Measurements from ENCODE around the gene FKBP7.
A peak's percentile ranks its signal among the peaks of the same experiment; 100 is the strongest.
"Not testable (repeated sequence)": the region's sequence is repeated elsewhere in the genome, so short reads cannot be mapped to it uniquely, and the experiment has no call there.

The FKBP7 gene

DNA sequence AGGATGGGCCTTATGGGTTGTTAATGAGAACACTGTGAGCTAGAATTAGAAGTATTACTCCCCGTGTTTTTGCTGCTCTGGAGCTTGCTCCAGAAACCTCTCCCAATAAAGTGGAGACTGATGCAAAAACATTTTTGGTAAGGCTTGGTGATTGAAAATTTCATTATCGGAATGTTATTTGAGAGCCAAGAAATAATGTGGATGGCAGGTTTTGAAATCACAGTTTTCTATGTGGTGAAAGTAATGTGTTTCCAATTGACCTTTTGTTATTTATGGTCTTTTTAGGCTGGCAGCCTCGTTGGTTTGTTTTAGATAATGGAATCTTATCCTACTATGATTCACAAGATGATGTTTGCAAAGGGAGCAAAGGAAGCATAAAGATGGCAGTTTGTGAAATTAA is 7.0 kb upstream of the FKBP7 start:
- no peak for DNase-seq (ENCODE audit: low read depth in 2 of 2)

DNA sequence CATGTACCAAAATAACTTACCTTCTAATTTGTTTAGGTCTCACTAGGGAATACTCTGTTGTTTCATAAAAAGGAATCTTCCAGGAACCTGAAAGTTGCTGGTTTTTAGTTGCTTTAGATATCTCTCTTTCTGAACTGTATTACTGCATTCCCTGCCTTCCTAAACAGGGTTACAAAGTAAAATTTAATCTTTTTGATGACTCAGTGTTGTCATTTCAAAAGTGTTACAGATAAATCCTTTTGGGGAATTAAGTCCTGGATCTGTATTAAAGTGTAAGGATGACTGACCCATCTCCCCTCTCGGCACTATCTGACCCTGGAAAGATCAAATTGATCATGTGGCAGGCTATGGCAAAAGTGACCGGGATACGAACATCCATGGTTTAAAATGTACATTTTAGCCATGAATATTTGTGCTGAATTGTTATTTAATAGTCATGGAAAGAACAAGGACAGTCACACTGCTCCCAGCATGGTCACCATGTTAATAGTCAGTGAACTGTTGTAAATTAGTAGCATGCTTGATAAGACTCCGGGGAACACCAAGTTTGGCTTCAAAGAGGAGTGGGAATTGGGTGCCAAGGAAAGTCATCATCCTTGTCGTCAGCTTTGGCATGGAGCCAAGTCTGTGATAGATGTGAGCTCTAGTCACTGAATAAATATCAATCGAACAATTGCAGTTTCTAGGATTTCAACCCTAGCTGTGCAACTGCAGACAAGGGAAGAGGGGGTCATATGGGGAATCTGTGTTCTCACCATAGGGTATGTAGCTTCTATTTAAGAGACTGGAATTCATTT is 6.0 kb upstream of the FKBP7 start:
- DNase-seq (ENCODE audit: low read depth in 2 of 2) = no peak

DNA sequence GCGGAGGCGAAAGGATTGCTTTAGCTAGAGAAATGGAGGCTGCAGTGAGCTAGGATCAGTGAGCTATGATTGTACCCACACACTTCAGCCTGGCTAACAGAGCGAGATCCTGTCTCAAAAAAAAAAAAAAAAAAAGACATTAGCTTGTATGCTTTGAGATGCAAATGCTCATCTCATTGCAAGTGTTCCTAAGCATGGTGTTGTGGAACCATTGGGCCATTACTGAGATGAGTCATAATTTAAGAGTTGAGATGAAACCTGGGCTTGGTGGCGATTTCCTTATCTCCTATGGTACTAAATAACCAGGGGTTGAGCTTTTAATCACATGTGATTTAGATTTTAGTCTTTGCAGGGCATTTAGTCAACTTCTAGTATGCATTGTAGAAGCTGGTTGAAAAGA is 4.0 kb upstream of the FKBP7 start:
- DNase-seq (ENCODE audit: low read depth in 2 of 2) = no peak

DNA sequence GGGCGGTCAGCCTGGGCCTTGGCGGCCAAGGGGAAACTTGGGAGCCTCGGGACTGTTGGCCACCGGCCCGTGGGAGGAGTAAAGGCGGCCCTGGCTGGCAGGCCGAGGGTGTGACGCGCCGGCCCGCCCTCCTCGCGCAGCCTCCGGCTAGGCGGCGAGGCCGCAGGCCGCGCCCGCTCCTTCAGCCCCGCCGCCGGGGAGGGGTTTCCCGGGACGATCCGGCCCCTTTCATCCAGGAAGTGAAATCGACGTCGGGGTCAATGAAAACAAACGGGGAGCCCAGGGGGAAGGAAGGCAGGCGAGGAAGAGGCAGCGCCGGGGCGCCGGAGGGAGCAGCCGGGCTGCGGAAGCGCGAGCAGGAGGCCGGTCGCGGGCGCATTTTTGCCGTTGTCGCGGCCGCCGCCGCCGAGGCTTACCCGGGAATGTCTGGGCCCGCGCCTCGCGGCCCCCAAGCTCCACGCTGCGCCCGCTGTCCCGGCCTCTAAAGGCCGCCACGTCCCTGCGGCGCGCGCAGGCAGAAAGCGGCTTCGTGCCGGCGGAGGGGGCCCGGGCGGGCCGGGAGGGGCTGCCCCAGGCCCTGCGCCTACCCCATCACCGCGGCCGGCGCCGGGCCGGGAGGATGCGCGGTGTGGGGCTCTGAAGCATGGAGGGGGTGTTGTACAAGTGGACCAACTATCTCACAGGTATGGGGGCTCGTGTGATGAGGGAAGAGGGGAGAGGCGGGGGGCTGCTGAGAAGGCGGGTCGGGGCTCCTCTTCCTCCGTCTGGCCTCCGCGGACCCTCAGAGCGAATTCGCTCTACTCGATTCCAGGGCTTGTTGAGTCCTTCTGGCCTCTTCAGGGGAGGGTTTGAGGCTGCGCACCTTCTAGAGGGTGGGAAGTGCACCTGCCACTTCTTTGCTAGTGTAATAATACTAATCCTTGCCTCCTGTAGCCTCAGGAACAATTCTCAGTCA is 2.1 kb upstream of the FKBP7 start, which contains the start of gene PLEKHA3:
Gene PLEKHA3, plus strand, starts transcription at position 231 of the 955 bp plus-strand sequence. Its CDS starts 413 bp downstream, at position 644.
- peak; percentile 55 to 77 for DNase-seq (ENCODE audit: low read depth in 2 of 2)

DNA sequence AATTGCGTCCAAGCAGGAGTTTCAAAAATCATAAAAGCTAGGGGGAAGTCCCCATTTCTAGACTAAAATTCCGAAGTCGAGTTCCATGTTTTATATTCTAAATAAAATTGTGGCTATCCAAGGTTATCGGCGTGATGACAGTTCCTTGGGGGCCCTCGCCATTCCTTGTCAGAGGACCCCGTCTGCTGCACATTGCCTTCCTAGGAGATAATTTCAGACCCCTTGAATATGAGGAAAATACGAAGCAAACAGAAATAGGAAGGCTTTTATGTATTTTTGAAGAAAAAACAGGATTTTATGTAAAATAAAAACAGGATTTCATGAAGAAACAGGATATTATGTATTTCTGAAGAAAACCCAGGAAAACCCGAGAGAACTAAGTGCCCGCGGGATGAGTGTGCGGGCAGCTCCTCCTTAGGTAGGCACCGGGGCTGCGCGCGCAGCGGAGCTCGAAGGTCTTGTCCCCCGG is 1.4 kb upstream of the FKBP7 start:
- no peak for DNase-seq (ENCODE audit: low read depth in 2 of 2)

DNA sequence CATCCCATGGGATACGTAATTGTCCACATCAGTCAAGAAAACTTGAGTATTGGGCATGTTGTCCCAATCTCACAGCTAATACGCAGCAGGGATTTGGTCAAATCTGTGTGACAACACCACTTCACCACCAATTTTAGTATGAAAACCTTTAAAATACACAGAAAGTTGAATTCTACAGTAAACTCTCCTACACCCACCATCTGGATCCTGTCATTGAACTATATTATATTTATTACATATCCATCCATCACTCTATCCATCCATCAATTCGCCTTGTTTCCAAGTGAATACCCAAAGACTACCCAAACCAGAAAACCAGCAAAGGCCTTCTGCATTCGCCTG is 846 bp upstream of the FKBP7 start:
- no peak for DNase-seq (ENCODE audit: low read depth in 2 of 2)

DNA sequence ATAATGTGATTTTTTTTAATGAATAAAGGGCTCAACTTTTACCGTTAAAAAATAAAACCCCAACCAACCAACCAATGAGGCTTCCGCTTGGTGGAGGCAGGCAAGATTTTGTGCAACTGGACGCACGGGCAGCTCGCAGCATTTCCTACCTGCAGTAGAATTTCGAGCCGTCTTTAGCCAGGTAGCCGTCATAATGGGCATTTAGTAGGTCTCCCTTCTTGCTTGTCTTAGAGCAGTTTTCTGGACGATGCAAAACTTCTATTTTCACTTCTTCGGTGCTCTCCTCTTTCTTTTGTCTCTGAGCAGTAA is 316 bp downstream of the FKBP7 start:
- DNase-seq (ENCODE audit: low read depth in 2 of 2) = peak in 1 of 2 experiments; percentile 6

DNA sequence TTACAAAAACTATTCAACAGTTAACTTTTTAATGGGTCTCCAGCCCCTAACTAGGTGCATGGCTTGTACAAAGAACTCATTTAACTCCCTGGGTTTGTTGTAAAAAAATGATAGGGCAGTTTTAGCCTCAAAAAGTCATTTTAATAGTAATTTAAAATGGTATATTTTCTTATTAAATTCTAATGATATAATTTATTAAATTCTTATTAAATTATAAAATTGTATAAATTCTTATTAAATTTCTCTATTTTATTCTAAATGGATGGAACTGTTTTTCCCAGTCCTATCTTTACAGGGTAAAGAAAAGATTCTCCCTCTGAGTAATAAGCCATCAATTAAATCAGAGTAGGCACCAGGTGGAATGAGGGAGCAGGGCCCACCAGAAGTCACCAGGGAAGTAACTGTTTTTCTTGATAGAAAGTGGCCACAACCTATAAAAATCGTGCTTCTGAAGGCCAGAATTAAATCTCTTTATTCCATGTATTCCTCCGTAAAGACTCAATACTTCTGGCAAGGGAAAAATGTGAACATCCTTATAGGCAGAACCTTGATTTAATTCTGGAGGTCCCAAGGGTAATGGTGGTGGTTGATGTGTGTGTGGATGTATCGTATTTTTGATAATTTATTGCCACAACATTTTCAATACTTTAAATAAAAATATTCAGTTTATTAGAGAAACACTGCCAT is 814 bp downstream of the FKBP7 start:
- no peak for DNase-seq (ENCODE audit: low read depth in 2 of 2)

DNA sequence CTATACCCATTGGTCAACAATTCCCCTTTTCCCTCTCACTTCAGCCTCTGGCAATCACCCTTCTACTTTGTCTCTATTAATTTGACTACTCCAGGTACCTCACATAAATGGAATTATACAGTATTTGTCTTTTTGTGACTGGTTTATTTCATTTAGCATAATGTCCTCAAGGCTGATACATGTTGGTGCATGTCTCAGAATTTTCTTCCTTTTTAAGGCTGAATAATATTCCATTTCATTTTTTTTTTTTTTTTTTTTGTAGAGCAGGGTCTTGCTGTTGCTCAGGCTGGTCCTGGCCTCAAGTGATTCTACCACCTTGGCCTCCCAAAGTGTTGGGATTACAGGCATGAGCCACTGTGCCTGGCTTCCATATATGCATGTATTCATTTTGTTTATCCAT is 1.9 kb downstream of the FKBP7 start:
- DNase-seq (ENCODE audit: low read depth in 2 of 2) = no peak

DNA sequence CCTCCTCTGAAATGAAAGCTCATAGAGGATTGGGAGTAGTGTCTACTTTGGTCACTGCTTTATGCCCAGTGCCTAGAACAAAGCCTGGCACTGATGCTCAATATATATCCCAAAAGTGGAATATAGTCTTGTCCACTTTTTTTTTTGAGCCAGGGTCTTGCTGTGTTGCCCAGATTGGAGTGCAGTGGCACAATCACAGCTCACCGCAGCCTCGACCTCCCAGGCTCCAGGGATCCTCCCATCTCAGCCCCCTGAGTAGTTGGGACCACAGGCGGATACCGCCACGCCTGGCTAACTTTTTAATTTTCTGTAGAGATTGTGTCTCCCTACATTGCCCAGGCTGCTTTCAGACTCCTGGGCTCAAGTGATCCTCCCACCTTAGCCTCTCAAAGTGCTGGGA is 3.8 kb downstream of the FKBP7 start:
- DNase-seq (ENCODE audit: low read depth in 2 of 2) = no peak

DNA sequence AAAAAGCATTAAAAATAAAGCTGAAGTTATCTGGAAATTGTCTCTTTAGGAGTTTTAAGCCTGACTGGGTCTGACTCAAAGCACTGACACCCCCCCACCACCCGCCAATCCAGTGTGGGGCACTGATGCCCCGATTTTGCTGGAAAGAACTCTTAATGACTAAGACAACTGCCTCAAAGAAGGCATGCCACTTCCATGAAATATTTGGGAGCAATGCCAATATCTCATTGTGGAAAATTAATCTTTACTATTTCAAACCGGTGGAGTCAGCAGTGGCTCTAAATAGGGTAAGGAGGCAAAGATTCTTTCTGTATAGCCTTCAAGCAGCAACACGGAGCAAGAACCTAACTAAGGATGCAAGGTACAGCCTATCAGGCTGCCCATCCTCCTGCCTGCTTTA is 4.5 kb downstream of the FKBP7 start:
- DNase-seq (ENCODE audit: low read depth in 2 of 2) = no peak

DNA sequence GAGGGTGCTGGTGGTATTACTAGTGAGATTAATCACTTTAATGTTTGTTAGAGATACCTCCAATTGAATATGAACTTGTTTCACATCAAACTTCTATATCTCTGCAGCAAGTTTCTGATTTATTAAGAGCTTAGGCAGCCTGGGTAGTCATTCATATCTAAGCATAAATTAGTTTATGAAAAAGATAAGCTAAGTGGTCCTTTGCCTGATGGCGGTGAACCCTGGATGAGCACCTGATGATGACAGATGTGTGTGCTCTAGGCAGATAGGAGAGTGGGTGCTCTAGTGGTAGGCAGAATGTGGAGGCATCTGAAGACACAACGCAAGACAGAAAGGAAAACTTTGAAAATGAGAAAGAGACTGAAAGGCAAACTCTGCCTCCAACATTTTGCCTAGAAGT is 5.0 kb downstream of the FKBP7 start:
- no peak for DNase-seq (ENCODE audit: low read depth in 2 of 2)

DNA sequence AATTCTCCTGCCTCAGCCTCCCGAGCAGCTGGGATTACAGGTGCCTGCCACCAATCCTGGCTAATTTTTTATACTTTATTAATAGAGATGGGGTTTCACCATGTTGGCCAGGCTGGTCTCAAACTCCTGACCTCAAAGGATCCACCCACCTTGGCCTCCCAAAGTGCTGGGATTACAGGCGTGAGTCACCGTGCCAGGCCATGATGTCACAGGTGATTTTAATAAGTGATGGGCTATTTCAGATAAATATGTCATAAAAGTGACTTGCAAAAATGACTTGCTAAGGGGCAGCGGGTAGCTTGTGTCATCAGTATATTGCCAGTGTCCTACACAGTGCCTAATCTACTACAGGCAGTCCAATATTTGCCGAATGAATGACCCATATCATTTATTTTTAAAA is 7.1 kb downstream of the FKBP7 start:
- not testable (repeated sequence) for DNase-seq (ENCODE audit: low read depth in 2 of 2)

DNA sequence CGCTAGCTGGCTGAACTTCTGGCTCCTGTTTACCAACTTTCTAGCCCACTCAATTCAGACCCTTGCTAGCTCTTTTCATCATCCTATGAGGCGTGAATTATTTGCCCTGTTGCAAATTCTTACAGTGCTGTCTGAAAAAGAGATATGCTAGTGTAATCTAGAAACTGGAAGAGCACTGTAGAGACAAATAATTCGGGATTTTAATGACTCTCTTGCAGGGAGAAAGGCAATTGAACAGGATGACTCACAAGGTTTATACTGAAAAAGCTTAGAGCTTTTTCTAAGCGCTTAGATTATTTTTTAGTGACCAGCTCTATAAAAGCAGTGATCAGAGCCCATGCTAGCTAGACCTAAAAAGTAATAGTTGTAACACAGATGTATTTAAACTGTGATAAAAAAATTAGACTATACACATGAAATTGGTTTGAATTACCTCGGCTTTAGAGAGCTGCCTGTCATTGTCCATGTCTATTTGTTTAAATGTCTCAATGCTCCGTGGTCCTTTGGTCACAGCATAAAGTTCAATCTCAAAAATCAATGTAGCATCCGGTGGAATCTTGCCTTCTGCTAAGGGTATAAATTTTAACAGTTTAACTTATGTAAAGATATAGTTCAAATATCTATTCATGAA is 9.1 kb downstream of the FKBP7 start:
- DNase-seq (ENCODE audit: low read depth in 2 of 2) = no peak

DNA sequence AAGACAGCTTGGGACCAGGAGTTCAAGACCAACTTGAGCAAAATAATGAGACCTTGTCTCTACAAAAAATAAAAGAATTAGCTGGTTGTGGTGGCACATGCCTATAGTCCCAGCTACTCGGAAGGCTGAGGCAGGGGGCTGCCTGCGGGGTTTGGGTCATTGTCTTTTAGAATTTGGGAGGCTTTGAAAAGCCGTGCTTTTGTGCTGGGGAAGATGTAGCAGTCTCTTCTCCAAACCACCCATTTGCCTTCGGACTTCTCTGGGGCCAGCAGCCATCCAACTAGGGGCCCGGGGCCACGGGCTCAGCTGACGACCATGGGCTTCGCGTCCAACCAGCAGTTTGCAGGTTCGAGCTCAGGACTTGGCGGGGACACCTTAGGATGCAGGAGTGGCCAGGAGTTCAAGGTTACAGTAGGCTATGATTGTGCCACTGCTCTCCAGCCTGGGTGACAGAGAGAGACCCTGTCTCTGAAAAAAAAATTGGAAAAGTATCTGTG is 21.0 kb downstream of the FKBP7 start:
- no peak for DNase-seq (ENCODE audit: low read depth in 2 of 2)

DNA sequence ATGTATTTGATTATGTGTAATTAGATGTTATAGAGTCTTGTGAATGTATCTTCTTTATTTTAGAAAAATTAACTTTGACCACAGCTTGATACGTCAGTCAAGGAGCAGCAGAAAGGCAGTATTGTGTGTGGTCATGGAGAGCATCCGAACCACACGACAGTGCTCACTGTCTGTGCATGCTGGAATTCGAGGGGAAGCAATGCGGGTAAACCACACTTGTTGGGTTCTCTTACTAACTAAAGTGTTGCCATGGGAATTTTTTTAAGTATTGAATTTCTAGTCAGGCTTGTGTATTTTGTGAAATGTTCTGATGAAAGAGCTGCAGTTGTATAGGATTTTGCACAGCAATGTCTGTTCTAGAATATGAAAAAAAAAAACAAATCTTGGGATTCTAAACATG is 22.5 kb downstream of the FKBP7 start:
- DNase-seq (ENCODE audit: low read depth in 2 of 2) = no peak

DNA sequence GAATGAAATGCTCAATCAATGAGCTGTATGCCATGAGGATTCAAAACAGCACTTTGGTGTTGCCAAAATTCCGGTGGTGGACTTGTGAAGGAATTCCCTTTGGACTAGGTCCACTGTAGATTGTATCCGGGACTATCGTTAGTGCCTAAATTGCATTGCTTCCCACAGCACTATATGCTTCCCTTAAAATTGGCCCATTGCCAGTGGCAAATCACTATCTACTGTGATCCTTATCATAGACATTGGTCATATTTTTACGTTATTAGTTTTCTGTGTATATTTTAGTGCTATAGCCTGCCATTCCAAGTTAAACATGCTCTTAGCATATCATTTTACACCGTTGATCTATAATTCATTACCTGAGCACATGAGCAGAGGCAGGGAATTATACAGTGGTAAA is 25.5 kb downstream of the FKBP7 start:
- DNase-seq (ENCODE audit: low read depth in 2 of 2) = no peak

DNA sequence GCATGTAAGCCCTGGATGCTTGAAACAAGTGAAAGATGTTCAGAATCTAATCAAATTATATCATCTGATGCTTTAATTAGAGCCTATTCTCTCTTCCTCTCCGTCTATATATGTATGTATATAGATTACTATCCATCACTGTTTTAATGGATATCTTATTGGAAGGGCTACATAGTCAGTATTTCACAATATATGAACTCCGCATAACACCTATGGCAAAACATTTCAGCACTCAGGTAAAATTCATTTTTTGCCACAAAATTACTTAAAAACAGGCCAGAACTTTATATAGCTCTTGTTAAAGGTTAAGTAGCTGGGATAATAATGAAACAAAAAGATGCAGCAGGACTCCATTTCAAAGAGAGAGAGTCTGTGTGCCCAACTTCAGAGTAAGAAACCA is 26.1 kb downstream of the FKBP7 start:
- no peak for DNase-seq (ENCODE audit: low read depth in 2 of 2)

DNA sequence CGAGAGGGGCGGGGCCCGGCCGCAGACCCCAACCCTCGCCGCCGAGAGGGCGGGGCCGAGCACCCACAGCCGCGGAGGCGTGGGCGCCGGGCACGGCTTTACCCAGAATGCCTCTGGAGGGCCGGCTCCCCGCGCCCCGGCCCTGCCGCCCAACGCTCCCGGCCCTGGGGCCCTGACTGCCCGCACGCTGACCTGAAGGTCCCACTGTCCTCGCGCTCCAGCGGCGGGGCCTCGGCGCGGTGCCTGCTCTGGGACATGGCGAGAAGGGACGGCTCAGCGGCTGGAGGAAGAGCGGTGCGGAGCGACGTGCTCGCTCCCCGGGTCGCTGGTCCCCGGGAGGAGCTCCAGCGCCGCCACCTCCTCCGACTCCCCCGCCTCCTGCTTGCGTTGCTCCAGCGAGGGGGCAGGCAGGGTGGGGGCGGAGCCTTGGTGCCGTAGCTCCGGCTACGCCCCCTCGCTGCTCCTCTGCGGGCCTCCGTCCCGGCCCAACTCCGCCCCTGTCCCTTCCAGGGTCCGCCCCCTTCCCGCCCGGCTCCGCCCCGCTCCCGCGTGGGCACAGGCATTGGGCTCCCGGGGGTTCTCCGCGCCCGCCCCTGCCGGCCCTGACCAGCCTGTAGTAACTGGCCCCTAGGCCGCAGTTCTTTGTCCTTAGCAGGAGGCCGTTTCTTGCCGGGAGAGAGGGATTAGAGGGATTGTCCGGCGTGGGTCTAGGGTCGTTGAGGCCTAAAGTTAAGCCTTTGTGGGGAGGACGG is 27.4 kb downstream of the FKBP7 start, which contains the start of the genes PJVK and PRKRA:
Gene PJVK, plus strand, starts transcription at position 605 of the 752 bp plus-strand sequence. CDS start 2,032 bp downstream, outside the sequence.
Gene PRKRA, minus strand, starts transcription at position 402 of the 752 bp plus-strand sequence. Its CDS starts 145 bp downstream, at position 257.
- peak; percentile 93 to 94 for DNase-seq (ENCODE audit: low read depth in 2 of 2)

DNA sequence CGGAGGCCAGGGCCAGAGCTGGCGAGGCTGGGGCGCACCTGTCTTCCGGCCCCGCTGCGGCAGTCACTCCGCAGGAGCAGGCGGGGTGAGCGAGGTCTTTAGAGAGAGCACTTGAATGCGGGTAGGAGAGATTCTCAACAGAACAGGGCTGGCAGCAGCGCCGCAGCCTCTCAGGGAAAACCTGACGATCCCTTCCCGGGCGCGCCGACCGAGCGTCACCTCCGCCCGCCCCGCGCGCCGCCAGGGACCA is 28.0 kb downstream of the FKBP7 start:
- no peak for DNase-seq (ENCODE audit: low read depth in 2 of 2)

Data from stimulated activated CD4-positive, alpha-beta T cell treated with anti-CD3 and anti-CD28 coated beads, Interleukin-12 subunit alpha, Interleukin-12 subunit beta, amount 100 ng/mL, for 24 hours (primary cell).